SK-N-MC (cell line): ENCODE measurements around the gene ZSCAN5C.
"Not testable (repeated sequence)": the region's sequence is repeated elsewhere in the genome, so short reads cannot be mapped to it uniquely, and the experiment has no call there.

ENCODE experiments used
- DNase-seq: peaks from one replicate; pipeline ENCODE4 v3.0.0-alpha.2; 2011; ENCODE audit warnings: low read depth, low spot score
- H3K27ac ChIP-seq: fragments of 200-600 bp; sonication (generic); 2 replicates; pipeline ENCODE4 v1.5.1; 2016; ENCODE audit warnings: mixed run types
- H3K36me3 ChIP-seq: fragments of 200-600 bp; sonication (generic); 2 replicates; pipeline ENCODE4 v1.6.1; 2017; ENCODE audit warnings: antibody characterized with exemption, low read length, mixed read lengths; ENCODE audit not compliant: insufficient read depth
- H3K4me3 ChIP-seq: fragments of 200-600 bp; sonication (generic); 2 replicates; pipeline ENCODE4 v1.5.1; 2016
- H3K9ac ChIP-seq: fragments of 200-600 bp; sonication (generic); 2 replicates; pipeline ENCODE4 v1.8.0; 2017; ENCODE audit warnings: mixed run types, mixed read lengths; ENCODE audit not compliant: insufficient read length
- H3K9me3 ChIP-seq: fragments of 200-600 bp; sonication (generic); 2 replicates; pipeline ENCODE4 v1.6.1; 2017; ENCODE audit warnings: low read depth, mild to moderate bottlenecking, antibody characterized with exemption, low read length, moderate library complexity, mixed read lengths
- EZH2 ChIP-seq: fragments of 200-600 bp; sonication (generic); IDR thresholded peaks from one replicate; pipeline ENCODE4 v1.6.1; 2017; ENCODE audit warnings: antibody characterized with exemption
- FOXP2 ChIP-seq: optimal IDR thresholded peaks from 2 replicates; pipeline ENCODE3; 2011; ENCODE audit warnings: mild to moderate bottlenecking, moderate library complexity; ENCODE audit not compliant: insufficient read depth; ENCODE audit errors: extremely low read length, control extremely low read depth
- POLR2AphosphoS5 ChIP-seq: IDR thresholded peaks from 2 replicates; pipeline ENCODE4 v1.6.1; 2012; ENCODE audit warnings: mild to moderate bottlenecking, low read depth, low read length, borderline replicate concordance

ZSCAN5C gene

DNA sequence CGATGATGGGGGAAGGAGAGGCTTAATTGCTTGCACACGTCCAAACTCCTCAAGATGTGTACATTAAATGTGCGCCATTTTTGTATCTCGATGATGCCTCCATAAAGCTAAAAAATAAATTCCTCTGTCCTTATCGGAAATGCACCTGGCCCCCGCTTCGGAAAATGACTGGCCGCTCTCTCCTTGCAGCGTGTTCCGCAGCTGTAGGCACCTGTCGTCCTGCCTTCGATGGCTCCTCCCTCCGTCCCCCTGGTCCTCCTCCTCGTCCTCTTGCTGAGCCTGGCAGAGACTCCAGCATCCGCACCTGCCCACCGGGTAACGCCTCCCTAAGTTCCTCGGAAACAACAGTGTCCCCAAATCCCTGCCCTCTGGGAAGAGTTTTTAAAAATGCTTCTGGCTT is 25.2 kb upstream of the ZSCAN5C start:
- no peak for TF ChIP-seq POLR2AphosphoS5
- TF ChIP-seq EZH2: no peak
- no peak for TF ChIP-seq FOXP2
- H3K36me3 ChIP-seq: no peaks in the 10 kb centered on the region
- no peak overlapping the region for H3K27ac ChIP-seq
- H3K9ac ChIP-seq: no peak overlapping the region
- no peak for DNase-seq
- H3K4me3 ChIP-seq: no peak overlapping the region
- H3K9me3 ChIP-seq: no peaks in the 10 kb centered on the region

DNA sequence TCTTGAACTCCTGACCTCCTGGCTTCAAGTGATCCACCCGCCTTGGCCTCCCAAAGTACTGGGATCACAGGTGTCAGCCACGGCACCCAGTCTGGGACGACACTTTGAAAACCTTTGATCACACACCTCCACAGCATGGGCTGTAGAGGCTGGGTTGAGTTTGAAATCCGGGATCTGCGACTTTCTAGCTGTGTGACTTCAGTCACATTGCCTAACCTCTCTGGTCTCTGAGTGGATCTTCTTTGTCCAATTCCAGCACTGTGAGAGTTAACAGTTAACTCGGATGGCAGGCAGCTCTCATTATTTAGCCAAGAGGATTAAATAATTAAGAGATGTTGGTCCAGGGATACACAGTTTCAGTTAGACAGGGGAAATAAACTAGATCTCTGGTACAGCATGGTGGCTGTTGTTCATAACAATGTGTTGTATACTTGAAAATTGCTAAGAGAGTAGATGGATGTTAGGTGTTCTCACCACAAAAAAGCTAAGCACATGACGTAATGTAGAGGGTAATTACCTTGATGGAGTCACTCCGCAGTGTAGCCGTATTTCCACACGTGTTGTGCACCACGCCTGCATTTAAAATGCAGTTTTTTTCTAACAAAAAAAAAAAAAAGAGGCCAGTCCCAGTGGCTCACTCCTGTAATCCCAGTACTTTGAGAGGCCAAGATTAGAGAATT is 24.4 kb upstream of the ZSCAN5C start:
- H3K4me3 ChIP-seq: no peak overlapping the region
- no peak for DNase-seq
- TF ChIP-seq EZH2: no peak
- TF ChIP-seq FOXP2: no peak
- TF ChIP-seq POLR2AphosphoS5: no peak

DNA sequence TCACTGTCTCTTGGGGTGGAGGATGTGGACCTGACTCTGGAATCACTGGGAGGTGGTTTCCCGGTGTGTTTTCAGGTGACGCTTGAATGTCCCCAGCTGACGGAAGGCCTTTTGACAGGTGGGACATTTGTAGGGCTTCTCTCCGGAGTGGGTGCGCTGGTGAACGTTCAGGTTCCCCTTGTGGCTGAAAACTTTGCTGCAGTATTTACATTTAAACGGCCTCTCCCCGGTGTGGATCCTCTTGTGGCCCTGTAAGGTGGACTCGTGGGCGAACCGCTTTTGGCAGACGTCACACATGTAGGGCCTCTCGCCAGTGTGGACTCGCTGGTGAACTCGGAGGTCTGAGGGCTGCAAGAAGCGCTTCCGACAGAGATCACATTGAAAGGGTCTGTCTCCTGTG is 12.3 kb upstream of the ZSCAN5C start:
- Histone ChIP-seq H3K9me3 (no peaks in the 10 kb centered on the region), H3K36me3 (no peaks in the 10 kb centered on the region), H3K4me3 (no peak overlapping the region), H3K27ac (no peak overlapping the region), H3K9ac (no peak overlapping the region)
- no peak for DNase-seq
- TF ChIP-seq POLR2AphosphoS5: no peak
- no peak for TF ChIP-seq FOXP2
- no peak for TF ChIP-seq EZH2

More for the DNA sequence above, 24.4 kb upstream of the ZSCAN5C start:
- Histone ChIP-seq H3K9ac (no peak overlapping the region), H3K27ac (no peak overlapping the region), H3K9me3 (no peaks in the 10 kb centered on the region), H3K36me3 (no peaks in the 10 kb centered on the region)

DNA sequence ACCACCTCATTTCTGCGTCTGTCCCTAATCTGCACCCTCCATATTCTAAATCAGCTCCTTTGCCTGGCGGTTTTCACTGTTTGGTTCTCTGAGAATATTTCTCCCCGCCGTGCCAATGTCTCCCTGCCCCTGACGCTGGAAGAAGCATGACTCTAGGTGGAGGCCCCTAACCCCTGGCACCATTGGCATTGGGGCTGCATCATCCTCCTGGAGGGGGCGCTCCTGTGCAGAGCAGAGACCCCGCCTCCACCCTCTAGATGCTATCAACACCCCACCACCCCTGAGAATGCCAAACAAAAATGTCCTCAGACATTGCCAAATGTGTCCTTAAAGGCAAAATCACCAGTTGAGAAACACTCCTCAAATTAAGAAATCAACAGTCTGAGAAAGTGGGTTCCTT is 11.0 kb upstream of the ZSCAN5C start:
- Histone ChIP-seq H3K4me3 (no peak overlapping the region), H3K27ac (no peak overlapping the region), H3K9me3 (no peaks in the 10 kb centered on the region), H3K36me3 (no peaks in the 10 kb centered on the region), H3K9ac (no peak overlapping the region)
- TF ChIP-seq FOXP2 (no peak), EZH2 (no peak), POLR2AphosphoS5 (no peak)
- no peak for DNase-seq

DNA sequence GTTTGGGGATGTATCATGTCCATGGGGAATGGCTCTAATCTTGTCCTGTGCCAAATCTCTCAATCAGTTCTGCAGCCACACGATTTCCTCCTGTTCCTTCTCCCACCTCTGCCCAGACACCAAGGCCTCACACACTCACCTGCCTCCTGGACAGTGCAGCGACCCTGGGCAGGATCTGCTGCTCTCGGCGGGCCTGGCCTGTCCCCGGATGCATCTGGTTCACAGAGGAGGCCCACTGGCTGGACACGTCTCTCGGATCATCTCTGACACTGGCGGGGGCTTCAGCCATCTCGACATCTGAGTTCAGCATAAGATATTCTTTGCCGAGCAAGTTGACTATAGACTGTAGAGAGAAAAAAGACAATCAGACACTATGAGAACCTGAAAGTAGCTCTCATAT is 10.4 kb upstream of the ZSCAN5C start:
- Histone ChIP-seq H3K9me3 (no peaks in the 10 kb centered on the region), H3K4me3 (no peak overlapping the region), H3K9ac (no peak overlapping the region), H3K27ac (no peak overlapping the region), H3K36me3 (no peaks in the 10 kb centered on the region)
- TF ChIP-seq EZH2: no peak
- no peak for TF ChIP-seq FOXP2
- TF ChIP-seq POLR2AphosphoS5: no peak
- DNase-seq: no peak

DNA sequence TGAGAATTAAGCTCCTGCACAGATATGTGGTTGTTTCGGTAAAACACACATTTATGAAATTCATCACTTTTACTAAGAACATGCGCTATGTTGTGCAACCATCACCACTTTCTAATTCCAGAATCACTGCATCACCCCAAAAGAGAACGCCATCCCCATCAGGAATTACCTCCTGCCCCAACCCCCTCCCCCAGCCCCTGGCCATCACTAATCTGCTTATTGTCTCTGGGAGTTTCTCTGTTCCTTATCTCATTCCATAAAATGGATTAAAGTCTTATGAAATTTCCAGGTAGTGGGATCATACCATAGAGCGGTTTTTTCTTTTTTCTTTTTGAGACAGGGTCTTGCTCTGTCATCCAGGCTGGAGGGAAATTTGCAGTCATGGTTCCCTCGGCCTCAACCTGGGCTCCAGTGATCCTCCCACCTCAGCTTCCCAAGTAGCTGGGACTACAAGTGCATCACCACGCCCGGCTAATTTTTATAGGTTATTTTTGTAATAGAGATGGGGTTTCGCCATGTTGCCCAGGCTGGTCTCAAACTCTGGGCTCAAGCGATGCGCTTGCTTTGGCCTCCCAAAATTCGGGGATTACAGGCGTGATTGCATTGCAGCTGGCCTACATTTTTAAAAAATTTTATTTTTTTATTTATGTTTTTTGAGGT is 8.0 kb upstream of the ZSCAN5C start:
- no peak overlapping the region for H3K9ac ChIP-seq
- no peak overlapping the region for H3K4me3 ChIP-seq
- H3K9me3 ChIP-seq: no peaks in the 10 kb centered on the region
- H3K27ac ChIP-seq: no peak overlapping the region
- no peak for DNase-seq
- H3K36me3 ChIP-seq: no peaks in the 10 kb centered on the region
- TF ChIP-seq POLR2AphosphoS5 (no peak), FOXP2 (no peak), EZH2 (no peak)

DNA sequence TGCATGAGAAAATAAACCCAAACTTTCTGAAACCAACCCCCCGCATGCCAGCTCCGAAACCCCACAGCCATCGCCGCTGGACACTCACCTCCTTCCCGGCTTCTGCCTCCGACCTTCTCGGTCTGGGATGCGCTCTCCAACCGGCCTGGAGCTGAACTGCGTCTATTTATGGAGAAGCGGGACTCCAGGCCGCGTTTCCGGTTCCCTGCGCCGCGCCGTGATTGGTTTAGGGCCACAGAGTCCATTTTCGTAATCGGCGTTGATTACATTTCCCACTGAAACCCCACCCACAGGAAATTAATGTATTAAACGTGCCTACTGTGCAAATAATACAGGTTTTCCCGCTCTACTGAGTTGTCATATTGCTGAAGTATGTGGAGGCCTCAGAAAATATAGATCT is 4.4 kb upstream of the ZSCAN5C start, which contains the start of gene ZSCAN5B:
Gene ZSCAN5B (minus strand): TSS at position 138 of the 400 bp plus-strand sequence. CDS start 4,731 bp downstream, outside the sequence.
- not testable (repeated sequence) for H3K9ac ChIP-seq, H3K36me3 ChIP-seq, H3K27ac ChIP-seq, H3K9me3 ChIP-seq, DNase-seq, H3K4me3 ChIP-seq

DNA sequence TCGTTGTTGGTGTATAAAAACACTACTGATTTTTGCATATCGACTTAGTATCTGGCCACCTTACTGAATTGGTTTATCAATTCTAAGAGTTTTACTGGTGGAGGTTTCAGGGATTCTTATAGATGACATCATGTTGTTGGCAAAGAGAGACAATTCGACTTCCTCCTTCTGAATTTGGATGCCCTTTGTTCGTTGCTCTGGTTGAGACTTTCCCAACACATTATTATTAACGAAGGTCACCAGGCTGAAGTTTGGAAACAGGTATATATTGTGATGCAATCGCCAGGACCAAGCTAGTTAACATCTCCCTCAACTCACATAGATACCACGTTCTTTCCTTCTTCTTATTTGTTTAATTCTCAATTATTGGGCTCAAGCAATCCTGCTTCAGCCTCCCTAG is 2.4 kb upstream of the ZSCAN5C start:
- Histone ChIP-seq H3K9me3 (no peaks in the 10 kb centered on the region), H3K4me3 (no peak overlapping the region), H3K36me3 (no peaks in the 10 kb centered on the region), H3K27ac (no peak overlapping the region), H3K9ac (no peak overlapping the region)
- DNase-seq: no peak
- TF ChIP-seq POLR2AphosphoS5 (no peak), FOXP2 (no peak), EZH2 (no peak)

DNA sequence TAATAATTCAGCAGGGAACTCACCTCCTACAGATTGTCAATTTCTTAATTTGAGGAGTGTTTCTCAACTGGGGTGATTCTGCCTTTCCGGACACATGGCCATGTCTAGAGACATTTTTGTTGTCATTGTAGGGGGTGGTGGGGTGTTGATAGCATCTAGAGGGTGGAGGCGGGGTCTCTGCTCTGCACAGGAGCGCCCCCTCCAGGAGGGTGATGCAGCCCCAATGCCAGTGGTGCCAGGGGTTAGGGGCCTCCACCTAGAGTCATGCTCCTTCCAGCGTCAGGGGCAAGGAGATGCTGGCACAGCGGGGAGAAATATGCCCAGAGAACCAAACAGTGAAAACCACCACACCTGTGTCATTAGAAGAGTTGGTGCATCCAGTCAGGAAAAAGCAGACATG is 5.5 kb downstream of the ZSCAN5C start:
- H3K27ac ChIP-seq, H3K36me3 ChIP-seq, H3K4me3 ChIP-seq, H3K9ac ChIP-seq, H3K9me3 ChIP-seq, DNase-seq: not testable (repeated sequence)

DNA sequence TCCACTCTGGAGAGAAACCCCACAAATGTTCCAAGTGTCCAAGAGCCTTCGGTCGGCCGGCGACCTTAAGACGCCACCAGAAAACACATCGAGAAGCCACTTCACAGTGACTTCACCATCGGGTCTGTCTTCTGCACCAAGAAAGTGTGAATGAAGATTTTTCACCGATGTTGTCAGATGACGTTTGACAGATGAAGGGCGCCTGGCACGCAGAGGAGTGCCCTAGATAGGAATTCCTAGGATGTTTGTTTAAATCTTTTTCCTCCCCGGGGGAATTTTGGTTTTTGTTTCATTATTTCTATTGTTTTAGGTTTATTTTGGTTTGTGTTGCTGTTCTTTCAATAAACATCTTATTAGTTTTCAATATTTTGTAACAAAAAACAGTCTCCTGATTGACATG is 7.0 kb downstream of the ZSCAN5C start:
- no peak overlapping the region for H3K9ac ChIP-seq
- no peak for DNase-seq
- no peak for TF ChIP-seq POLR2AphosphoS5
- TF ChIP-seq EZH2: no peak
- no peak for TF ChIP-seq FOXP2
- no peak overlapping the region for H3K4me3 ChIP-seq
- no peaks in the 10 kb centered on the region for H3K36me3 ChIP-seq
- no peaks in the 10 kb centered on the region for H3K9me3 ChIP-seq
- no peak overlapping the region for H3K27ac ChIP-seq

DNA sequence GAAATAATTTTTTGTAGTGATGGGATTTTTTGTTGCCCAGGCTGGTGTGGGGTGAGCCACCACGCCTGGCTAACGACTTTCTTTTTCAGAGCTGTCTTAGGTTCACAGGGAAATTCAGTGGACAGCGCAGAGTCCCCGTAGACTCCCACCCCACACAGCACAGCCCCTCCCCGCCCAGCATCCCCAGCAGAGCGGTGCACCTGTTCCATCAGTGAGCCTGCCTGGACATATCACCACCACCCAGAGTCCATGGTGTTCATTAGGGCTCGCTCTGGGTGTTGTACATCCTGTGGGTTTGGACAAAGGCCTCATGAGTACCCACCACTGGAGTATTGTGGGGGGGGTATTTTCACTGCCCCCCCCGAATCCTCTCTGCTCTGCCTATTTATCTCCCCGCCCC is 8.0 kb downstream of the ZSCAN5C start:
- H3K9ac ChIP-seq, H3K9me3 ChIP-seq, H3K36me3 ChIP-seq, DNase-seq, H3K4me3 ChIP-seq, H3K27ac ChIP-seq: not testable (repeated sequence)
